Endothelial cell of umbilical vein (primary cell): ENCODE data around the gene DPP6. TPM values are rescaled to one million over a fixed set of nuclear protein-coding genes. Genes with fewer than 3 reads are reported as not detected.

Experiments used
- BruUV-seq: library from RNA; stranded (reverse); fragments of 400-500 nt; replicated peaks from 2 replicates; lab custom pipeline; 2021; lab: Mats Ljungman, UMichigan
- CTCF ChIA-PET: fragments of 300-600, 350-600 bp; sonication (Branson Sonifier 250); formaldehyde crosslinking; loops from one replicate; lab custom pipeline; 2021; ENCODE audit warnings: antibody characterized with exemption, inconsistent platforms; lab: Charles Lee
- POLR2A ChIA-PET: fragments of 300-600, 350-600 bp; sonication (Branson Sonifier 250); formaldehyde crosslinking; loops from one replicate; lab custom pipeline; 2021; ENCODE audit warnings: antibody characterized with exemption, inconsistent platforms; lab: Charles Lee
- DNase-seq: peaks from one replicate; pipeline ENCODE4 v3.0.0-alpha.2; 2011; ENCODE audit warnings: low read depth, low spot score
- FAIRE-seq: peaks from 2 replicates; lab custom pipeline; 2011; peaks lifted over from hg19 to GRCh38; lab: Jason Lieb, UNC
- H2AFZ ChIP-seq: 2 replicates; pipeline ENCODE4 v1.6.0; 2012; ENCODE audit warnings: low read depth, low read length, control low read depth, inconsistent platforms
- H3K27ac ChIP-seq: 2 replicates; pipeline ENCODE4 v1.5.1; 2011; ENCODE audit warnings: low read depth, mild to moderate bottlenecking, control low read depth, low read length, moderate library complexity; ENCODE audit not compliant: insufficient read depth
- H3K27me3 ChIP-seq, 2 experiments: 2 replicates each; pipeline versions ENCODE4 v1.6.0 to v1.6.1; 2011; ENCODE audit warnings: low read length in 2 of 2, mixed read lengths in 1 of 2; ENCODE audit not compliant: control insufficient read depth in 2 of 2, insufficient read depth in 2 of 2
- H3K36me3 ChIP-seq, 2 experiments: 2 replicates in 1 of 2; 3 replicates in 1 of 2; pipeline ENCODE4 v1.5.1; 2011; ENCODE audit warnings: low read length in 2 of 2, mild to moderate bottlenecking in 1 of 2, moderate library complexity in 1 of 2; ENCODE audit not compliant: control insufficient read depth in 2 of 2, insufficient read depth in 2 of 2; ENCODE audit errors: extremely low read depth in 1 of 2
- H3K4me1 ChIP-seq: 3 replicates; pipeline ENCODE4 v1.5.1; 2011; ENCODE audit warnings: mild to moderate bottlenecking, low read length; ENCODE audit not compliant: control insufficient read depth, insufficient read depth; ENCODE audit errors: extremely low read depth
- H3K4me2 ChIP-seq: 2 replicates; pipeline ENCODE4 v1.6.1; 2011; ENCODE audit warnings: low read length, control low read depth, mixed read lengths; ENCODE audit not compliant: insufficient read depth
- H3K4me3 ChIP-seq, 3 experiments: fragments of 200-600 bp in 1 of 3; sonication (generic), shearing (Covaris generic) in 1 of 3; replicated peaks in 1 of 3; 2 replicates each; pipeline ENCODE4 v1.5.1; 2011 to 2016; ENCODE audit warnings: control low read depth in 3 of 3, low read length in 3 of 3, mild to moderate bottlenecking in 2 of 3, inconsistent platforms in 1 of 3, low read depth in 1 of 3, moderate library complexity in 1 of 3; ENCODE audit not compliant: insufficient read depth in 1 of 3
- H3K79me2 ChIP-seq: 2 replicates; pipeline ENCODE4 v1.6.0; 2012; ENCODE audit warnings: low read length, inconsistent platforms; ENCODE audit not compliant: control insufficient read depth, insufficient read depth
- H3K9ac ChIP-seq: replicated peaks from 2 replicates; pipeline ENCODE3; 2011; ENCODE audit warnings: low read length, control low read depth; ENCODE audit not compliant: insufficient read depth; ENCODE audit errors: extremely low read depth
- H3K9me1 ChIP-seq: replicated peaks from 3 replicates; pipeline ENCODE4 v1.6.0; 2011; ENCODE audit warnings: mild to moderate bottlenecking, low read length; ENCODE audit not compliant: control insufficient read depth, insufficient read depth; ENCODE audit errors: extremely low read depth
- H3K9me3 ChIP-seq: replicated peaks from 2 replicates; pipeline ENCODE4 v1.5.1; 2012; ENCODE audit warnings: low read length, inconsistent platforms; ENCODE audit not compliant: control insufficient read depth, insufficient read depth
- H4K20me1 ChIP-seq: replicated peaks from 2 replicates; pipeline ENCODE3; 2011; ENCODE audit warnings: mild to moderate bottlenecking, low read length; ENCODE audit not compliant: control insufficient read depth, insufficient read depth; ENCODE audit errors: extremely low read depth
- EZH2 ChIP-seq: IDR thresholded peaks from 2 replicates; pipeline ENCODE4 v1.6.1; 2012; ENCODE audit warnings: borderline replicate concordance, low read depth, mild to moderate bottlenecking, moderate library complexity, low read length, inconsistent platforms; ENCODE audit not compliant: severe bottlenecking
- FOS ChIP-seq: IDR thresholded peaks from 2 replicates; pipeline ENCODE4 v1.6.1; 2011; ENCODE audit warnings: mild to moderate bottlenecking, low read length, moderate library complexity, borderline replicate concordance; ENCODE audit not compliant: insufficient read depth
- GATA2 ChIP-seq: IDR thresholded peaks from 2 replicates; pipeline ENCODE4 v1.7.0; 2011; ENCODE audit warnings: low read depth, mild to moderate bottlenecking, moderate library complexity, mixed read lengths, low read length; ENCODE audit not compliant: insufficient read length, insufficient read depth
- JUN ChIP-seq: IDR thresholded peaks from 2 replicates; pipeline ENCODE4 v1.6.1; 2011; ENCODE audit warnings: borderline replicate concordance, low read depth; ENCODE audit not compliant: insufficient read length, insufficient read depth
- MYC ChIP-seq: IDR thresholded peaks from one replicate; pipeline ENCODE4 v1.6.1; 2011; ENCODE audit warnings: mild to moderate bottlenecking, low read depth, low read length
- POLR2A ChIP-seq: IDR thresholded peaks from 2 replicates; pipeline ENCODE4 v1.6.1; 2012; ENCODE audit warnings: low read depth, mild to moderate bottlenecking, control low read depth, low read length
- POLR2AphosphoS5 ChIP-seq: IDR thresholded peaks from 2 replicates; pipeline ENCODE4 v1.6.1; 2012; ENCODE audit warnings: low read depth, mild to moderate bottlenecking, control low read depth, low read length, moderate library complexity; ENCODE audit not compliant: insufficient read depth
- dilution Hi-C: fragments of 300-500 bp; cut with MboI; formaldehyde crosslinking; loops from one replicate; pipeline ENCODE4 v1.15.0; 2019; ENCODE audit warnings: low sequenced_read_pairs; ENCODE audit not compliant: extremely low pct_ligation_motif_present
- intact Hi-C: fragments of 100-400 bp; cut with micrococcal nuclease; formaldehyde crosslinking; loops from one replicate; pipeline ENCODE4 v1.10.0; 2022
- polyA plus RNA-seq, 4 experiments: library from polyadenylated mRNA; depleted of rRNA in 3 of 4; stranded (reverse) in 3 of 4; unstranded in 1 of 4; fragments of >200 nt; gene quantifications; 2 replicates each; pipeline versions ENCODE4 v1.2.1 to v1.2.3, GENCODE V29; 2011 to 2012; ENCODE audit warnings: missing spikeins in 1 of 4
- total RNA-seq: library from RNA; stranded (reverse); gene quantifications from 2 replicates; pipeline ENCODE4 v1.2.3, GENCODE V29; 2021
- TF ChIP-seq, protein P1 (sequence below), 2 donors: IDR thresholded peaks; 1 replicate in 1 of 2; 2 replicates in 1 of 2; pipeline ENCODE4 v1.5.1; 2011; ENCODE audit warnings: low read length in 2 of 2, mild to moderate bottlenecking in 2 of 2, moderate library complexity in 2 of 2, control low read depth in 1 of 2, inconsistent platforms in 1 of 2, low read depth in 1 of 2; ENCODE audit not compliant: insufficient read depth in 1 of 2; ENCODE audit errors: extremely low read depth in 1 of 2
- TF ChIP-seq, protein P2 (sequence below): IDR thresholded peaks from 2 replicates; pipeline ENCODE4 v1.6.1; 2011; ENCODE audit not compliant: insufficient read depth, insufficient read length

The DPP6 gene
- total and polyA plus RNA-seq, 2 donors (not counting 3 experiments of a cell fraction or from before 2014, with no cell fraction given): not detected

- no peaks in the 10 kb centered on the region for H4K20me1 ChIP-seq
- FAIRE-seq (no peak), DNase-seq (no peak)
- no peak overlapping the region for H3K9ac ChIP-seq
- intact Hi-C loops (no loop called here), dilution Hi-C loops (no loop called here)
- no peaks in the 10 kb centered on the region for H3K79me2 ChIP-seq
- ChIA-PET POLR2A (no interaction called here), CTCF (no interaction called here)
- H2AFZ ChIP-seq: no peak overlapping the region
- no peak overlapping the region for H3K4me2 ChIP-seq
- BruUV-seq: no TSS peak
- no peaks in the 10 kb centered on the region for H3K9me1 ChIP-seq
- TF ChIP-seq FOS: no peak
- no peak for TF ChIP-seq GATA2
- TF ChIP-seq, protein P1, sequence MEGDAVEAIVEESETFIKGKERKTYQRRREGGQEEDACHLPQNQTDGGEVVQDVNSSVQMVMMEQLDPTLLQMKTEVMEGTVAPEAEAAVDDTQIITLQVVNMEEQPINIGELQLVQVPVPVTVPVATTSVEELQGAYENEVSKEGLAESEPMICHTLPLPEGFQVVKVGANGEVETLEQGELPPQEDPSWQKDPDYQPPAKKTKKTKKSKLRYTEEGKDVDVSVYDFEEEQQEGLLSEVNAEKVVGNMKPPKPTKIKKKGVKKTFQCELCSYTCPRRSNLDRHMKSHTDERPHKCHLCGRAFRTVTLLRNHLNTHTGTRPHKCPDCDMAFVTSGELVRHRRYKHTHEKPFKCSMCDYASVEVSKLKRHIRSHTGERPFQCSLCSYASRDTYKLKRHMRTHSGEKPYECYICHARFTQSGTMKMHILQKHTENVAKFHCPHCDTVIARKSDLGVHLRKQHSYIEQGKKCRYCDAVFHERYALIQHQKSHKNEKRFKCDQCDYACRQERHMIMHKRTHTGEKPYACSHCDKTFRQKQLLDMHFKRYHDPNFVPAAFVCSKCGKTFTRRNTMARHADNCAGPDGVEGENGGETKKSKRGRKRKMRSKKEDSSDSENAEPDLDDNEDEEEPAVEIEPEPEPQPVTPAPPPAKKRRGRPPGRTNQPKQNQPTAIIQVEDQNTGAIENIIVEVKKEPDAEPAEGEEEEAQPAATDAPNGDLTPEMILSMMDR (IDR thresholded peaks at IDR 0.05; ENCODE audit: extremely low read depth in 1 of 2, insufficient read depth in 1 of 2, low read depth in 1 of 2, low read length in 2 of 2): no peak
- TF ChIP-seq MYC: no peak
- TF ChIP-seq, protein P2, sequence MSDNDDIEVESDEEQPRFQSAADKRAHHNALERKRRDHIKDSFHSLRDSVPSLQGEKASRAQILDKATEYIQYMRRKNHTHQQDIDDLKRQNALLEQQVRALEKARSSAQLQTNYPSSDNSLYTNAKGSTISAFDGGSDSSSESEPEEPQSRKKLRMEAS: no peak
- no peak for TF ChIP-seq POLR2AphosphoS5
- no peak for TF ChIP-seq JUN
- TF ChIP-seq EZH2: no peak
- no peak for TF ChIP-seq POLR2A
- no peak overlapping the region for H3K27ac ChIP-seq
- no peaks in the 10 kb centered on the region for H3K27me3 ChIP-seq
- H3K4me1 ChIP-seq: no peaks in the 10 kb centered on the region
- H3K36me3 ChIP-seq: no peaks in the 10 kb centered on the region
- H3K9me3 ChIP-seq: no peaks in the 10 kb centered on the region
- no peak overlapping the region for H3K4me3 ChIP-seq
These were observed 822.4 kb downstream of the DPP6 start for GRCh38 chr7:154874409-154875113.
